Measurements from ENCODE around the gene LTA. TPM values are rescaled to one million over a fixed set of nuclear protein-coding genes. Genes with fewer than 3 reads are reported as not detected.

Gene LTA
- polyA plus RNA-seq, 1 donor (not counting 4 experiments of a cell fraction or from before 2014, with no cell fraction given) = 0.04 TPM

DNA sequence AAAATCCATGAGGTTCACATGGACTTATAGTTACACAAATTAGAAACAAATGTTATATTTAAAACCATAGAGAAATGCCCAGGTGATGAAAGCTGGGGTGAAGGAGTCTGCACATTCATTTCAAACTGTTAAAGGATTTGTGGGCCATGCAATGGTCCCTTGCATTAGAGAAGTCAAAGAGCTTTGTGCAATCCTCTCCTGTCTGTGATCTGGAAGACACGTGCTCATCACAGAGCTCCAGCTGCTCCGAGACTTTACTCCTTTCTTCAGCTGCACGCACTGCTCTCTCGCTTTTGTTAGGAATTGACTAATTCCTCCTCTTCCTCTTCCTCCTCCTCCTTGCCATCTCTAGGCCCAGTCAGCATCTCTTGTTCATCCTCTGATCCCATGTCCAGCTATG lies 38.9 kb downstream of the LTA start:
- dilution Hi-C loops (cut with MboI; ENCODE audit: extremely low pct_ligation_motif_present, low sequenced_read_pairs) = no loop called here
- H3K79me2 ChIP-seq (ENCODE audit: control insufficient read depth, insufficient read depth, low read length) = no peaks in the 10 kb centered on the region
- no peaks in the 10 kb centered on the region for H4K20me1 ChIP-seq (ENCODE audit: control insufficient read depth, extremely low read depth, insufficient read depth, low read length)
- no peak overlapping the region for H3K9ac ChIP-seq (ENCODE audit: control insufficient read depth, extremely low read depth, insufficient read depth, low read length)
- no peaks in the 10 kb centered on the region for H3K27me3 ChIP-seq (ENCODE audit: control insufficient read depth, extremely low read depth, insufficient read depth, low read length)
- H3K27ac ChIP-seq (ENCODE audit: control insufficient read depth, insufficient read depth, low read length) = no peak overlapping the region
- H3K4me1 ChIP-seq (ENCODE audit: control insufficient read depth, extremely low read depth, insufficient read depth, low read length) = no peaks in the 10 kb centered on the region
- no peak overlapping the region for H3K4me3 ChIP-seq (ENCODE audit: control insufficient read depth in 2 of 3, extremely low read depth in 1 of 3, insufficient read depth in 2 of 3, low read depth in 1 of 3, low read length in 3 of 3)
- no peak for DNase-seq (ENCODE audit: low read depth, low spot score)
- H3K36me3 ChIP-seq (ENCODE audit: control insufficient read depth in 2 of 2, extremely low read depth in 1 of 2, insufficient read depth in 2 of 2, low read length in 2 of 2) = no peaks in the 10 kb centered on the region
- H3K4me2 ChIP-seq (ENCODE audit: control insufficient read depth, extremely low read depth, insufficient read depth, low read depth, low read length) = no peak overlapping the region
- no peaks in the 10 kb centered on the region for H3K9me3 ChIP-seq (ENCODE audit: control insufficient read depth, low read depth, low read length)
- H3K9me1 ChIP-seq (ENCODE audit: control insufficient read depth, extremely low read depth, insufficient read depth, low read length) = no peaks in the 10 kb centered on the region
- TF ChIP-seq, protein P1, sequence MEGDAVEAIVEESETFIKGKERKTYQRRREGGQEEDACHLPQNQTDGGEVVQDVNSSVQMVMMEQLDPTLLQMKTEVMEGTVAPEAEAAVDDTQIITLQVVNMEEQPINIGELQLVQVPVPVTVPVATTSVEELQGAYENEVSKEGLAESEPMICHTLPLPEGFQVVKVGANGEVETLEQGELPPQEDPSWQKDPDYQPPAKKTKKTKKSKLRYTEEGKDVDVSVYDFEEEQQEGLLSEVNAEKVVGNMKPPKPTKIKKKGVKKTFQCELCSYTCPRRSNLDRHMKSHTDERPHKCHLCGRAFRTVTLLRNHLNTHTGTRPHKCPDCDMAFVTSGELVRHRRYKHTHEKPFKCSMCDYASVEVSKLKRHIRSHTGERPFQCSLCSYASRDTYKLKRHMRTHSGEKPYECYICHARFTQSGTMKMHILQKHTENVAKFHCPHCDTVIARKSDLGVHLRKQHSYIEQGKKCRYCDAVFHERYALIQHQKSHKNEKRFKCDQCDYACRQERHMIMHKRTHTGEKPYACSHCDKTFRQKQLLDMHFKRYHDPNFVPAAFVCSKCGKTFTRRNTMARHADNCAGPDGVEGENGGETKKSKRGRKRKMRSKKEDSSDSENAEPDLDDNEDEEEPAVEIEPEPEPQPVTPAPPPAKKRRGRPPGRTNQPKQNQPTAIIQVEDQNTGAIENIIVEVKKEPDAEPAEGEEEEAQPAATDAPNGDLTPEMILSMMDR (optimal IDR thresholded peaks at IDR 0.05 in 1 of 3, IDR thresholded peaks at IDR 0.05 in 1 of 3, conservative IDR thresholded peaks at IDR 0.05 in 1 of 3; ENCODE audit: extremely low read depth in 1 of 3, insufficient read depth in 2 of 3, low read length in 3 of 3) = no peak
- no peak for TF ChIP-seq EZH2 (IDR thresholded peaks at IDR 0.05; ENCODE audit: low read length)
- no peak overlapping the region for H2AFZ ChIP-seq (ENCODE audit: control insufficient read depth, low read length)
- FAIRE-seq = no peak

DNA sequence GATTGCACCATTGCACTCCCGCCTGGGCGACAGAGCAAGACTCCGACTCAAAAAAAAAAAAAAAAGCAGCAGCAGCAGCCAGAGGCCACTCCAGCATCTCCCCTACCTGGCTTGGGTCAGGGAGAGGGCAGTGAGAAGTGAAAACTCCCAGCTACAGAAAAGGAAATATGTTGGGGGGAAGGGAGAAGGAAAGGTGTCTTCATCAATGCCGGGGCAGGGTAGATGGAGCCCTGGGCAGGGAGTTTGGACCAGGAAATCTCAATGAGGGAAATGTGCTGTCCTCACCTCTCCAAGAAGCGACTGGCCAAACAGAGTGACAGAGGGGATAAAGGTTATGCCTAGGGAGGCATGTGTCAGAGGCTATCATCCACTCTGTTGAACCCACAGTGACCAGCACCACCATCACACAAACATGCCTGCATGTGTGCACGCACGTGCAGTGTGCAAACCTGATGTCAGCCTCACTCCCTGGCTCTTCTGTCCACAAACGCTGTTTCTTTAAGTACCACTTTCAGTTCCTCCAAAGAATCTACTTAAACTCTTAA lies 42.1 kb downstream of the LTA start:
- Histone ChIP-seq H3K9ac (ENCODE audit: control insufficient read depth, extremely low read depth, insufficient read depth, low read length) (no peak overlapping the region), H3K79me2 (ENCODE audit: control insufficient read depth, insufficient read depth, low read length) (no peaks in the 10 kb centered on the region), H3K36me3 (ENCODE audit: control insufficient read depth in 2 of 2, extremely low read depth in 1 of 2, insufficient read depth in 2 of 2, low read length in 2 of 2) (no peaks in the 10 kb centered on the region), H3K27ac (ENCODE audit: control insufficient read depth, insufficient read depth, low read length) (no peak overlapping the region), H3K9me1 (ENCODE audit: control insufficient read depth, extremely low read depth, insufficient read depth, low read length) (no peaks in the 10 kb centered on the region), H3K4me2 (ENCODE audit: control insufficient read depth, extremely low read depth, insufficient read depth, low read depth, low read length) (no peak overlapping the region), H4K20me1 (ENCODE audit: control insufficient read depth, extremely low read depth, insufficient read depth, low read length) (no peaks in the 10 kb centered on the region), H3K4me3 (ENCODE audit: control insufficient read depth in 2 of 3, extremely low read depth in 1 of 3, insufficient read depth in 2 of 3, low read depth in 1 of 3, low read length in 3 of 3) (no peak overlapping the region), H2AFZ (ENCODE audit: control insufficient read depth, low read length) (no peak overlapping the region), H3K9me3 (ENCODE audit: control insufficient read depth, low read depth, low read length) (no peaks in the 10 kb centered on the region), H3K4me1 (ENCODE audit: control insufficient read depth, extremely low read depth, insufficient read depth, low read length) (no peaks in the 10 kb centered on the region), H3K27me3 (ENCODE audit: control insufficient read depth, extremely low read depth, insufficient read depth, low read length) (no peaks in the 10 kb centered on the region)
- dilution Hi-C loops (cut with MboI; ENCODE audit: extremely low pct_ligation_motif_present, low sequenced_read_pairs) = no loop called here
- no peak for FAIRE-seq
- TF ChIP-seq EZH2 (IDR thresholded peaks at IDR 0.05; ENCODE audit: low read length) = no peak
- TF ChIP-seq, protein P1 (optimal IDR thresholded peaks at IDR 0.05 in 1 of 3, IDR thresholded peaks at IDR 0.05 in 1 of 3, conservative IDR thresholded peaks at IDR 0.05 in 1 of 3; ENCODE audit: extremely low read depth in 1 of 3, insufficient read depth in 2 of 3, low read length in 3 of 3) = no peak
- no peak for DNase-seq (ENCODE audit: low read depth, low spot score)

Measured in keratinocyte (primary cell).